Adrenal gland (tissue), 5 donors: ENCODE measurements around the gene POLR3A.

Experiments used
- POLR2A ChIP-seq, 2 donors: fragments of 450-650 bp; IDR thresholded peaks; one replicate each; pipeline ENCODE4 v1.6.1; 2017; ENCODE audit warnings: antibody characterized with exemption in 2 of 2, mild to moderate bottlenecking in 2 of 2, moderate library complexity in 1 of 2
- TF ChIP-seq, protein P1 (sequence below), 6 experiments: fragments of 450-650 bp in 4 of 6; fragments of 200-600 bp in 2 of 6; sonication (generic) in 1 of 6; IDR thresholded peaks; 1 replicate in 5 of 6; 2 replicates in 1 of 6; pipeline versions ENCODE4 v1.5.1 to v1.8.0; 2016 to 2021; ENCODE audit warnings: antibody characterized with exemption in 6 of 6, mild to moderate bottlenecking in 2 of 6, moderate library complexity in 1 of 6
- donor health status: DM: no; HTN: no; CAD: no.

DNA sequence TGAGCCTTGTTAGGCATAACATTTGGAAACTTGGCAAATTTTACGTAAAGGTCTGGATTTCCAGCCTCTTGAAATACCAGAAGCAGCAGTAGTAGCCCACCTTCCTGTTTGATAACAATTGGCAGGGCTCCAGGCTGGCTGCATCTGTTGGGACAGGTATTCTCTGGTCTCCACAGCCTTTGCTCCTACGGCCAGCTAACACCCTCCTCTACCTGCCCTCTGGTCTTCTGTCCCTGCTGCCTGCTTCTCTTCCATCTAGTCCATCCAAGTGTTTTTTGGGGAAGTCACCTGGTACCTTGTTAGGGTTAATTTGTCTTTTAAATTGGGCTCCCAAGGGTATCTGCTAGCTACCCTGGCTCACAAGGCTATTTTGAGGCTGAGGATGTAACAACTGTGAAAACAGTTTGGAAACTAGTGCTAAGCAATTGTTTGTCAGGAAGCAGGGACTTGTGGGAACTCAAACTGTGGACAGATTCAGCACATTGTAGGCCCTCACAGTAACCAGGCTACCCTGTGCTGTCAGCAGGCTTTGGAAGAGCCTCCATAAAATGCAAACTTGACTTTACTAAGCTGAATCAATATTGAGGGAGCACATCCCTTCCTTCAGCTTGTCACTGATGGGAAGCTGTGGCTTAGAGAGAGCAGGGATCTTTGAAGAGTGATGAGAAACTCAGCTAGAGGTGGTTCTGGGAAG lies 12.9 kb upstream of the POLR3A start:
- TF ChIP-seq, protein P1, sequence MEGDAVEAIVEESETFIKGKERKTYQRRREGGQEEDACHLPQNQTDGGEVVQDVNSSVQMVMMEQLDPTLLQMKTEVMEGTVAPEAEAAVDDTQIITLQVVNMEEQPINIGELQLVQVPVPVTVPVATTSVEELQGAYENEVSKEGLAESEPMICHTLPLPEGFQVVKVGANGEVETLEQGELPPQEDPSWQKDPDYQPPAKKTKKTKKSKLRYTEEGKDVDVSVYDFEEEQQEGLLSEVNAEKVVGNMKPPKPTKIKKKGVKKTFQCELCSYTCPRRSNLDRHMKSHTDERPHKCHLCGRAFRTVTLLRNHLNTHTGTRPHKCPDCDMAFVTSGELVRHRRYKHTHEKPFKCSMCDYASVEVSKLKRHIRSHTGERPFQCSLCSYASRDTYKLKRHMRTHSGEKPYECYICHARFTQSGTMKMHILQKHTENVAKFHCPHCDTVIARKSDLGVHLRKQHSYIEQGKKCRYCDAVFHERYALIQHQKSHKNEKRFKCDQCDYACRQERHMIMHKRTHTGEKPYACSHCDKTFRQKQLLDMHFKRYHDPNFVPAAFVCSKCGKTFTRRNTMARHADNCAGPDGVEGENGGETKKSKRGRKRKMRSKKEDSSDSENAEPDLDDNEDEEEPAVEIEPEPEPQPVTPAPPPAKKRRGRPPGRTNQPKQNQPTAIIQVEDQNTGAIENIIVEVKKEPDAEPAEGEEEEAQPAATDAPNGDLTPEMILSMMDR (IDR thresholded peaks at IDR 0.05): no peak
- TF ChIP-seq POLR2A (IDR thresholded peaks at IDR 0.05): no peak
